H1 (cell line): ENCODE measurements around the gene ZBTB16. TPM values are rescaled to one million over a fixed set of nuclear protein-coding genes. Genes with fewer than 3 reads are reported as not detected.

Experiments
- CTCF ChIA-PET: fragments of 300-600 bp; sonication (Branson Sonifier 250); formaldehyde crosslinking; loops from one replicate; lab custom pipeline; 2021; ENCODE audit not compliant: partially characterized antibody; lab: Charles Lee
- POLR2A ChIA-PET: fragments of 300-600 bp; sonication (Branson Sonifier 250); formaldehyde crosslinking; loops from one replicate; lab custom pipeline; 2021; ENCODE audit warnings: inconsistent platforms; ENCODE audit not compliant: partially characterized antibody; lab: Charles Lee
- DNase-seq, 2 experiments: peaks; one replicate each; pipeline versions ENCODE4 v3.0.0 to v3.0.0-alpha.2; 2010 to 2022; ENCODE audit warnings: low spot score in 2 of 2, low read depth in 1 of 2, mixed read lengths in 1 of 2
- FAIRE-seq: peaks from 2 replicates; lab custom pipeline; 2011; peaks lifted over from hg19 to GRCh38; lab: Jason Lieb, UNC
- H2AFZ ChIP-seq: 2 replicates; pipeline ENCODE4 v1.8.1; 2012; ENCODE audit warnings: low read length, inconsistent platforms
- H2AK5ac ChIP-seq: 2 replicates; pipeline ENCODE4 v1.6.1; 2013; ENCODE audit warnings: low read depth, low read length
- H2BK120ac ChIP-seq: replicated peaks from 2 replicates; pipeline ENCODE3; 2013; ENCODE audit warnings: low read depth, low read length, inconsistent platforms
- H2BK12ac ChIP-seq: 2 replicates; pipeline ENCODE4 v1.6.1; 2013; ENCODE audit warnings: low read depth, low read length
- H2BK15ac ChIP-seq: 2 replicates; pipeline ENCODE4 v1.6.1; 2013; ENCODE audit warnings: low read length
- H2BK20ac ChIP-seq: 2 replicates; pipeline ENCODE4 v1.6.1; 2013; ENCODE audit warnings: low read length
- H2BK5ac ChIP-seq: 2 replicates; pipeline ENCODE4 v1.6.1; 2013; ENCODE audit warnings: low read depth, low read length
- H3K14ac ChIP-seq: 2 replicates; pipeline ENCODE4 v1.6.1; 2013; ENCODE audit warnings: inconsistent platforms; ENCODE audit not compliant: insufficient read length
- H3K18ac ChIP-seq: 2 replicates; pipeline ENCODE4 v1.6.1; 2013; ENCODE audit warnings: low read length; ENCODE audit errors: extremely low read depth
- H3K23ac ChIP-seq: 2 replicates; pipeline ENCODE4 v1.6.1; 2013; ENCODE audit warnings: inconsistent platforms; ENCODE audit not compliant: insufficient read length
- H3K23me2 ChIP-seq: 2 replicates; pipeline ENCODE4 v1.6.1; 2013; ENCODE audit warnings: low read depth, low read length
- H3K27ac ChIP-seq: 2 replicates; pipeline ENCODE4 v1.6.1; 2011; ENCODE audit warnings: low read depth, low read length, inconsistent platforms
- H3K27me3 ChIP-seq, 4 experiments: replicated peaks in 1 of 4; 1 replicate in 1 of 4; 2 replicates in 3 of 4; pipeline versions ENCODE4 v1.6.1 to v1.8.1; 2011 to 2013; ENCODE audit warnings: low read length in 3 of 4, mild to moderate bottlenecking in 3 of 4, inconsistent platforms in 2 of 4, mixed read lengths in 2 of 4, moderate library complexity in 1 of 4; ENCODE audit not compliant: control insufficient read depth in 3 of 4, insufficient read depth in 3 of 4; ENCODE audit errors: extremely low read depth in 1 of 4
- H3K36me3 ChIP-seq, 4 experiments: 2 replicates each; pipeline versions ENCODE4 v1.6.1 to v1.8.1; 2011 to 2013; ENCODE audit warnings: mild to moderate bottlenecking in 4 of 4, low read length in 3 of 4, moderate library complexity in 2 of 4, control low read depth in 1 of 4, inconsistent platforms in 1 of 4; ENCODE audit not compliant: insufficient read depth in 4 of 4, control insufficient read depth in 2 of 4
- H3K4ac ChIP-seq: replicated peaks from 2 replicates; pipeline ENCODE3; 2013; ENCODE audit warnings: low read length, low read depth, mixed read lengths, inconsistent platforms; ENCODE audit not compliant: insufficient read length
- H3K4me1 ChIP-seq, 4 experiments: replicated peaks in 1 of 4; 1 replicate in 1 of 4; 2 replicates in 3 of 4; pipeline versions ENCODE4 v1.6.1 to v1.8.1; 2011 to 2013; ENCODE audit warnings: low read length in 3 of 4, inconsistent platforms in 2 of 4, mixed read lengths in 1 of 4; ENCODE audit not compliant: insufficient read depth in 4 of 4, control insufficient read depth in 3 of 4
- H3K4me2 ChIP-seq, 2 experiments: 2 replicates each; pipeline versions ENCODE4 v1.6.1 to v1.8.1; 2011 to 2013; ENCODE audit warnings: low read depth in 2 of 2, low read length in 2 of 2, control low read depth in 1 of 2, inconsistent platforms in 1 of 2, mild to moderate bottlenecking in 1 of 2; ENCODE audit not compliant: insufficient read depth in 1 of 2
- H3K4me3 ChIP-seq, 4 experiments: fragments of 200-600, 300-600 bp in 1 of 4; sonication (generic), shearing (Covaris generic), sonication (Bioruptor Twin) in 1 of 4; 2 replicates each; pipeline versions ENCODE4 v1.5.1 to v1.8.1; 2011 to 2016; ENCODE audit warnings: low read length in 4 of 4, low read depth in 3 of 4, control low read depth in 2 of 4, inconsistent platforms in 2 of 4, mild to moderate bottlenecking in 2 of 4, mixed read lengths in 1 of 4, moderate library complexity in 1 of 4; ENCODE audit not compliant: insufficient read depth in 2 of 4; ENCODE audit errors: extremely low read depth in 1 of 4
- H3K56ac ChIP-seq: replicated peaks from 2 replicates; pipeline ENCODE3; 2013; ENCODE audit warnings: low read depth, mild to moderate bottlenecking, mixed read lengths, low read length, inconsistent platforms; ENCODE audit not compliant: insufficient read length
- H3K79me1 ChIP-seq: 2 replicates; pipeline ENCODE4 v1.6.1; 2013; ENCODE audit warnings: low read depth, low read length, control low read depth
- H3K79me2 ChIP-seq, 2 experiments: 2 replicates each; pipeline versions ENCODE4 v1.6.1 to v1.8.1; 2012 to 2013; ENCODE audit warnings: low read length in 2 of 2, mild to moderate bottlenecking in 2 of 2, inconsistent platforms in 1 of 2; ENCODE audit not compliant: insufficient read depth in 2 of 2, control insufficient read depth in 1 of 2
- H3K9ac ChIP-seq, 4 experiments: replicated peaks in 1 of 4; 1 replicate in 1 of 4; 2 replicates in 3 of 4; pipeline versions ENCODE4 v1.6.1 to v1.8.1; 2011 to 2013; ENCODE audit warnings: low read depth in 3 of 4, low read length in 3 of 4, control low read depth in 2 of 4, mild to moderate bottlenecking in 2 of 4, moderate library complexity in 2 of 4, inconsistent platforms in 1 of 4; ENCODE audit errors: extremely low read depth in 1 of 4
- H3K9me3 ChIP-seq, 2 experiments: 2 replicates each; pipeline versions ENCODE4 v1.6.1 to v1.8.1; 2012 to 2013; ENCODE audit warnings: mild to moderate bottlenecking in 2 of 2, moderate library complexity in 2 of 2, control low read depth in 1 of 2, inconsistent platforms in 1 of 2, low read depth in 1 of 2, low read length in 1 of 2, mixed read lengths in 1 of 2; ENCODE audit not compliant: insufficient read depth in 2 of 2
- H4K20me1 ChIP-seq, 2 experiments: replicated peaks in 1 of 2; 2 replicates each; pipeline versions ENCODE3 to v1.8.1; 2011 to 2013; ENCODE audit warnings: inconsistent platforms in 2 of 2, low read length in 2 of 2, mild to moderate bottlenecking in 1 of 2; ENCODE audit not compliant: insufficient read depth in 2 of 2, control insufficient read depth in 1 of 2
- H4K5ac ChIP-seq: 2 replicates; pipeline ENCODE4 v1.6.1; 2013; ENCODE audit warnings: low read length, low read depth, mixed read lengths, inconsistent platforms; ENCODE audit not compliant: insufficient read length
- H4K8ac ChIP-seq: 2 replicates; pipeline ENCODE4 v1.8.0; 2013; ENCODE audit warnings: mild to moderate bottlenecking, moderate library complexity, low read length, inconsistent platforms; ENCODE audit not compliant: insufficient read depth; ENCODE audit errors: extremely low read depth
- H4K91ac ChIP-seq: replicated peaks from 2 replicates; pipeline ENCODE3; 2013; ENCODE audit warnings: low read length, mixed read lengths, inconsistent platforms; ENCODE audit not compliant: insufficient read length
- ASH2L ChIP-seq: fragments of 200-600, 300-600 bp; sonication (generic); IDR thresholded peaks from one replicate; pipeline ENCODE4 v1.7.1; 2017; ENCODE audit warnings: low read length
- CBX8 ChIP-seq: fragments of 300-800, 300-1000 bp; sonication (generic); IDR thresholded peaks from 2 replicates; pipeline ENCODE4 v1.7.1; 2016; ENCODE audit warnings: low read depth, low read length, borderline replicate concordance
- EGR1 ChIP-seq: IDR thresholded peaks from 2 replicates; pipeline ENCODE4 v1.6.1; 2011; ENCODE audit warnings: low read depth, low read length, borderline replicate concordance
- RNF2 ChIP-seq: fragments of 200-900, 300-1000 bp; sonication (generic); IDR thresholded peaks from 2 replicates; pipeline ENCODE4 v1.7.1; 2016; ENCODE audit warnings: borderline replicate concordance, low read depth, mild to moderate bottlenecking, antibody characterized with exemption, low read length; ENCODE audit not compliant: poor library complexity, severe bottlenecking; ENCODE audit errors: missing control alignments
- RXRA ChIP-seq: IDR thresholded peaks from 2 replicates; pipeline ENCODE4 v1.6.1; 2011; ENCODE audit warnings: low read depth, mild to moderate bottlenecking, low read length, moderate library complexity; ENCODE audit not compliant: insufficient read depth
- SUZ12 ChIP-seq: fragments of 200-600 bp; sonication (generic); IDR thresholded peaks from 2 replicates; pipeline ENCODE4 v1.6.1; 2012; ENCODE audit warnings: mild to moderate bottlenecking, inconsistent platforms, low read length, moderate library complexity, mixed read lengths
- TAF1 ChIP-seq: IDR thresholded peaks from 2 replicates; pipeline ENCODE4 v1.6.1; 2011; ENCODE audit warnings: mild to moderate bottlenecking, low read depth, low read length
- TEAD4 ChIP-seq: IDR thresholded peaks from 2 replicates; pipeline ENCODE4 v1.6.1; 2012; ENCODE audit warnings: low read depth, low read length, inconsistent platforms, mixed read lengths
- WGBS, 2 experiments: shearing (Covaris generic) in 1 of 2; methylation state at CpG; one replicate each; pipeline versions ENCODE4 v1.1.6 to v1.1.7; 2013 to 2015; ENCODE audit warnings: low lambda C conversion rate in 2 of 2, mixed read lengths in 2 of 2, inconsistent platforms in 1 of 2, low coverage in 1 of 2, missing lambda C conversion rate in 1 of 2; ENCODE audit not compliant: insufficient replicate concordance in 2 of 2, insufficient coverage in 1 of 2, insufficient read length in 1 of 2; ENCODE audit errors: extremely low coverage in 1 of 2, missing lambda C conversion rate in 1 of 2; 5-methylcytosine and 5-hydroxymethylcytosine counted together
- polyA plus RNA-seq, 7 experiments: library from polyadenylated mRNA; depleted of rRNA in 3 of 7; stranded (reverse) in 5 of 7; unstranded in 2 of 7; fragments of >200 nt in 5 of 7; fragments of 200-250 nt in 2 of 7; gene quantifications; 1 replicate in 5 of 7; 2 replicates in 1 of 7; 4 replicates in 1 of 7; pipeline versions ENCODE4 v1.2.1 to v1.2.3, GENCODE V29; 2011 to 2013; ENCODE audit warnings: missing spikeins in 2 of 7, mixed read lengths in 2 of 7
- total RNA-seq: library from RNA; stranded (reverse); fragmentation: NEBNext Ultra II Directional; extraction: Animal tissue kit (Norgen Biotek cat#: 25700); gene quantifications from 2 replicates; pipeline ENCODE4 v1.2.1, GENCODE V29; 2021
- TF ChIP-seq, protein P1 (sequence below): IDR thresholded peaks from 2 replicates; pipeline ENCODE4 v1.6.1; 2012; ENCODE audit warnings: low read length, inconsistent platforms
- TF ChIP-seq, protein P2 (sequence below): IDR thresholded peaks from 2 replicates; pipeline ENCODE4 v1.6.1; 2012; ENCODE audit warnings: inconsistent platforms

The ZBTB16 gene
- total and polyA plus RNA-seq, 2 of the 8 experiments (the other 6 are each of a cell fraction or from before 2014, with no cell fraction given): 0.12 to 0.61 TPM

DNA sequence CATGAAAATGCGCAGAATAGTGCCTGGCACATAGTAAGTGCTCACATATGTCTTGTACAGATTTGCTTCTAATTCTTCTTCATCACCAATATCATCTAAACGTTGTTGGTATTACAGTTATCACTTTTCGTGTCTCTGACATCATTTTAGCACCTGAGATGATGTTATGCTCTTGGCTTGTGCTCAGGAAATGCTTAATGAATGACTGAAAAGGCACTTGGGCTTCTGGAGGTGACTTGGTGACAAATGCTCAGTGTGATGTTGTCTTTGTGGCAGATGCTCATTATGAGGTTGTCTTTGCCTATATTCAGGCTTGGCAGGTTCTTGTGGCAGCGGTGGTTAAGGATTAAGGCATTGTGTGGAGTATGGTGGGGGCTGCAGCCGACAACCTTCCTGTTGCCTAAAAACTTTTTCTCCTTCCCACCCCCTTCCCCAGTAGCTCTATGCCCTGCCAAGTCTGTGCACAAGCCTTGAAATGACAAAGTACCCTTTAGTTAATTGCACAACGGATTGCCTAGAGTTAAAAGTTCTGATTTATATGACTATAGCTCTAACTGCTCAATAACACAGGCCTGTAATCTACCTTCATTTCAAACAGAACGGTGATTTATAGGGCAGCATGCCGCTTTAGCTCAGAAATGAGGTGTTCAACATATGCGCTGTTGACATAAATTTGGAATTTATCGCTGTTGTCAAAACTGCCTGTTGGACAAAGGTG is 82.5 kb downstream of the ZBTB16 start:
- H3K18ac ChIP-seq: no peak overlapping the region
- FAIRE-seq: no peak
- H3K9ac ChIP-seq: no peak overlapping the region
- H3K23me2 ChIP-seq: no peaks in the 10 kb centered on the region
- H3K4me3 ChIP-seq: no peak overlapping the region
- no peak overlapping the region for H2BK15ac ChIP-seq
- no peaks in the 10 kb centered on the region for H4K20me1 ChIP-seq
- POLR2A ChIA-PET: no interaction called here
- H2AK5ac ChIP-seq: no peak overlapping the region
- H2BK120ac ChIP-seq: no peak overlapping the region
- no peak overlapping the region for H4K91ac ChIP-seq
- H3K4me2 ChIP-seq: no peak overlapping the region
- H3K27ac ChIP-seq: no peak overlapping the region
- no peak overlapping the region for H2BK5ac ChIP-seq
- WGBS, 2 experiments: 86% methylated on average over 10 of the region's 10 CpGs; no CpG with 5 or more reads in 1 of the 2 experiments
- H4K5ac ChIP-seq: no peak overlapping the region
- H3K9me3 ChIP-seq: no peaks in the 10 kb centered on the region
- CTCF ChIA-PET: interaction anchor here (0.8 to 1.8 kb wide), 8 partner anchors 8 to 246 kb away, joined by 3 to 5 read pairs (median 3); no protein-coding TSS in a partner anchor
- peaks cover 0 to 7% (median 2%) of the 10 kb centered on the region in 4 experiments; a peak in 3 of 7 replicates for H3K4me1 ChIP-seq
- no peaks in the 10 kb centered on the region for H3K27me3 ChIP-seq
- H3K36me3 ChIP-seq: no peaks in the 10 kb centered on the region
- no peak overlapping the region for H3K56ac ChIP-seq
- H4K8ac ChIP-seq: no peak overlapping the region
- no peak overlapping the region for H2AFZ ChIP-seq
- no peak overlapping the region for H2BK12ac ChIP-seq
- no peak overlapping the region for H3K23ac ChIP-seq
- H3K79me1 ChIP-seq: no peaks in the 10 kb centered on the region
- no peak for DNase-seq
- TF ChIP-seq RXRA: no peak
- no peak for TF ChIP-seq EGR1
- TF ChIP-seq TEAD4: no peak
- no peak for TF ChIP-seq TAF1
- TF ChIP-seq, protein P1, sequence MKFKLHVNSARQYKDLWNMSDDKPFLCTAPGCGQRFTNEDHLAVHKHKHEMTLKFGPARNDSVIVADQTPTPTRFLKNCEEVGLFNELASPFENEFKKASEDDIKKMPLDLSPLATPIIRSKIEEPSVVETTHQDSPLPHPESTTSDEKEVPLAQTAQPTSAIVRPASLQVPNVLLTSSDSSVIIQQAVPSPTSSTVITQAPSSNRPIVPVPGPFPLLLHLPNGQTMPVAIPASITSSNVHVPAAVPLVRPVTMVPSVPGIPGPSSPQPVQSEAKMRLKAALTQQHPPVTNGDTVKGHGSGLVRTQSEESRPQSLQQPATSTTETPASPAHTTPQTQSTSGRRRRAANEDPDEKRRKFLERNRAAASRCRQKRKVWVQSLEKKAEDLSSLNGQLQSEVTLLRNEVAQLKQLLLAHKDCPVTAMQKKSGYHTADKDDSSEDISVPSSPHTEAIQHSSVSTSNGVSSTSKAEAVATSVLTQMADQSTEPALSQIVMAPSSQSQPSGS: no peak
- TF ChIP-seq, protein P2, sequence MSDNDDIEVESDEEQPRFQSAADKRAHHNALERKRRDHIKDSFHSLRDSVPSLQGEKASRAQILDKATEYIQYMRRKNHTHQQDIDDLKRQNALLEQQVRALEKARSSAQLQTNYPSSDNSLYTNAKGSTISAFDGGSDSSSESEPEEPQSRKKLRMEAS: no peak
- TF ChIP-seq SUZ12: no peak
- TF ChIP-seq ASH2L: no peak
- TF ChIP-seq RNF2: no peak
- no peak for TF ChIP-seq CBX8
- no peaks in the 10 kb centered on the region for H3K79me2 ChIP-seq
- no peak overlapping the region for H2BK20ac ChIP-seq
- no peak overlapping the region for H3K14ac ChIP-seq
- no peak overlapping the region for H3K4ac ChIP-seq
